DMS79 treated with DMSO at 0.1 percent for 48 hours (cell line): ENCODE results near the gene FYN.
A peak's percentile ranks its signal among the peaks of the same experiment; 100 is the strongest.

ENCODE experiments used
- DNase-seq: peaks from one replicate; lab custom pipeline; 2025; lab: John Stamatoyannopoulos, UW

The FYN gene

DNA sequence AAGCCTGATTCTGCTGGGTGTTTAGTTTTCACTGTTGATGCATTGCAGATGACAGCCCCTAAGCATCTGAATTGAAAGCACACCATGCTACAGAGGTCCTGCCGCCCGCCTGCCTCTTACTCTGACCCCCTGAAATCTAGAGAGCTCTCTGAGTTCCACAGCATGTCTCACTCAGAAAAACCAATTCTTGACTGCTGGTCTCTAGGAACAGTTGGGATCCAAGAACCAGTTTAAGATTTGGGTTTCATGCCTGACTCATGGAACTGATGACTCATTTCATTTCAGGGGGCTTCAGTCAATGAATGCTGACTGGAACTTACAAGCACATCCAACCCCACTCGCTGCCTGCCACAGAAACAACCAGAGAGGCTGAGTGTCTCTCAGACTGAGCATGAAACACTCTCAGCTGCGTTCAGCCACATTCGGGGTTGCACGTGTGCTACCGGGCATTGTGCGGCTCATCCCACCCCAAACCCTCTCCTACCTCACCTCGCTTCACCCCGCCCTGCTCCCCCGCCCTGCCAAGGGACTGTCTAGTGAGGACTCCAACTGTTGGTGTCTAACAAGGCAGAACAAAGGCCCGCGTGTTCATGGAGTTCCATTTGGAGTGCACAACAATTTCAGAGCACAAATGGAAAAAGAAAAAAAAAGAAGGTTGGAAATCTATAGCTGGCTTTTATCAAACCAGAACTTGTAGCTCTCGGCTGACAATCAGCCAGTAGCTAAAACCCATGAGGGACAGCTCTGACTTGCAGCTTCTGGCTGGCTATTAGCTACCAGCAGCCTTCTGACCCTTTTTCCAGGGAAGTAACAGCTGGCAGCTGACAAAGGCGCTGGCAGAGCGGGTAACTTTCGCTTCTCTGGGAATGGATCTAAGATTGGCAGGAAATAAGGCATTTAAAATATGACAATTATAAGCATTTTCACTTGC, 247.5 kb downstream of the FYN start:
- peak; percentile 84 for DNase-seq

GRCh38 chr6:111625099-111625416, 248.2 kb downstream of the FYN start:
- no peak for DNase-seq

DNA sequence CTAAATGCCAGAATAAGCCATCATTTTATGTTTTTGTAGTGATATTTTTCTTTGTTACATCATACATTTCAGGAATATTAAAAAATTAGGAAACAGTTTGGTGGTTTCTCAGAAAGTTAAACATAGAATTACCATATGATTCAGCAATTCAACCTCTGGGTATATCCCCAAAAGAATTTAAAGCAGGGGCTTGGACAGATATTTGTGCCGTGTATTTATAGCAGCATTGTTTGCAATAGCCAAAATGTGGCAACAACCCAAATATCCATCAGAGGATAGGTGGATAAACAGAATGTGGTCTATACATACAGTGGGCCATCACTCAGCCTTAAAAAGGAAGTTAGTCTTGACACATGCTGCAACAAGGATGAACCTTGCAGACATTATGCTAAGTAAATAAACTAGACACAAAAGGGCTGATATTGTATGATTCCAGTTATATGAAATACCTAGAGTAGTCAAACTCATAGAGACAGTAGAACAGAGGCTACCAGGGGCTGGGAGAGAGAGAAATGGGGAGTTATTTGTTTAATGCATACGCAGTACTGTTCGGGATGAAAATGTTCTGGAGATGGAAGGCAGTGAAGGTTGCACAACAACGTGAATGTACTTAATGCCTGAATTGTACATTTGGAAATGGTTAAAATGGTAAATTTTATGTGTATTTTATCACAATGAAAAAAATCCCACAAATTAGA, 248.7 kb downstream of the FYN start:
- no peak for DNase-seq

GRCh38 chr6:111623046-111623718, 250.1 kb downstream of the FYN start:
- DNase-seq = no peak

DNA sequence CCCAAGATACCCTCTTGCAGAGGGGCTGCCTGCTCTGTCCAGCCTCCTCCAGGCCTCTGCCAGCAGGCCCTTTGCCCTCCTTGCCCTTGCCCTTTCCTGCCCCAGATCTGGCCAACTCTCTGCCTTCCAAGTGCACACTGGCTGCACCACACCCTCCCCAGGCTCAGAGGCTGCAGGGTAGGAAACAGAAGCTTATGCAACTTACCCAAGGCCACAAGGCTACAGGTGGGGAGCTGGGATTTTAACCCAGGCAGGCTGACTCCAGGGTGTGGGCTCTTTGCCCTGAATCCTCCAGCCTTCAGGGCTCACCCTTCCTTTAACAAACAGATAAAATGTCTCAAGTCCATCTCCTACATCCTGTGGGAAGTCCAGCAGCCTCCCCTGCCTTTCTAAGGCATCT, 253.1 kb downstream of the FYN start:
- DNase-seq = no peak

- no peak for DNase-seq
These were observed 254.8 kb downstream of the FYN start for GRCh38 chr6:111618407-111618806.

GRCh38 chr6:111617149-111617548, 256.1 kb downstream of the FYN start:
- no peak for DNase-seq

- DNase-seq = no peak
These were observed 257.2 kb downstream of the FYN start for GRCh38 chr6:111615916-111616612.

- no peak for DNase-seq
These were observed 258.2 kb downstream of the FYN start for GRCh38 chr6:111614833-111615582.

DNA sequence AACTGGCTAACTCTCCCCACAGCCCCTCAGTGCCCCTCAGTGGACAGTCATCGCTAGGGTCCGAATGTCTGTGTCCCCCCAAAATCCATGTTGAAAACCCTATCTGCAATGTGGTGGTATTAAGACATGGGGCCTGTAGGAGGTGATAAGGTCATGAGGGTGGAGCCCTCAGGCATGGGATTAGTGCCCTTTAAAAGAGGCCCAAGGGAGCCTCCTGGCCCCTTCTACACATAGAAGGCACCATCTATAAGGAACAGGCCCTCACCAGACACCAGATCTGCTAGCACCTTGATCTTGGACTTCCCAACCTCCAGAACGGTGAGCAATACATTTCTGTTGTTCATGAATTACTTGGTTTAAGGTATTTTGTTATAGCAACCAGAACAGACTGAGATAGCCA, 260.9 kb downstream of the FYN start:
- DNase-seq = no peak

GRCh38 chr6:111610548-111611172, 262.6 kb downstream of the FYN start:
- no peak for DNase-seq
